GM21786 (cell line): ENCODE data around the gene TBXAS1.
A peak's percentile ranks its signal among the peaks of the same experiment; 100 is the strongest.

ENCODE experiments used
- ATAC-seq: cut with Tn5 transposase; IDR thresholded peaks from one replicate; pipeline ENCODE4 v1.9.1; 2021; ENCODE audit not compliant: unreplicated experiment

The TBXAS1 gene

DNA sequence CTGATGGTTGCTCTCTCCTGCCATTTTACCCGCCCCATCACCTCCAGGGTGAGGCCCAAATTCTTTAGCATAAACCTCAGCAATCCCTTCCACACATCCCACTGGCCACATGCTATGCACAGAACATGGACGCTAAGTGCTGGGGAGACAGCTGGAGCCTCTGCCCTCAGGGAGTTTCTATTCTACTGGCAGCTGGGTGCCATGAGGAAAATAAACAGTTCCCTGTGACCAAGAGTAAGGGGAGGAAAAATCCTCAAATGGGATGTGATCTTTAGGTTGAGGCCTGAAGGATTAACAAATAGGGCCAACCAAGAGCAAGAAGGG, 232.5 kb downstream of the TBXAS1 start:
- no peak for ATAC-seq

DNA sequence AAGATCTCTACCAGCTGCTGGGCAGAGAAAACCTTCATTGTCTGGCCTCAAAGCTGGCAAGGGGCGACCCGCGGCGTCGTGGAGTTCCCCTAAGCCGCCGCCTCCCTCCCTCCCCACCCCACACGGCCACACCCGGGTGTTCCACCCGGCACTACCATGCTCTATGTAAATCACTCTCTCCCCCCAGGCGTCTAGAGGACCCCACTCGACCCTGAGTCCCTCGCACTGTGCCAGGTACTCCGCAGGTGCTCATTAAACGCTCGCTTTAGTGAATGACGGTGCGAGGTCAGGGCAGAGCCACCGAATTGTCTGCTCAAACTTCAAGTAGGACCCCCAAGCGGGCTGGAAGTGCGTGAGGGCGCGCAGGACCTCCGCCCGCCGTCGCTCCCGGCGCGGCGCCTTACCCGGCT, 233.1 kb downstream of the TBXAS1 start:
- ATAC-seq, result peak; percentile 26

DNA sequence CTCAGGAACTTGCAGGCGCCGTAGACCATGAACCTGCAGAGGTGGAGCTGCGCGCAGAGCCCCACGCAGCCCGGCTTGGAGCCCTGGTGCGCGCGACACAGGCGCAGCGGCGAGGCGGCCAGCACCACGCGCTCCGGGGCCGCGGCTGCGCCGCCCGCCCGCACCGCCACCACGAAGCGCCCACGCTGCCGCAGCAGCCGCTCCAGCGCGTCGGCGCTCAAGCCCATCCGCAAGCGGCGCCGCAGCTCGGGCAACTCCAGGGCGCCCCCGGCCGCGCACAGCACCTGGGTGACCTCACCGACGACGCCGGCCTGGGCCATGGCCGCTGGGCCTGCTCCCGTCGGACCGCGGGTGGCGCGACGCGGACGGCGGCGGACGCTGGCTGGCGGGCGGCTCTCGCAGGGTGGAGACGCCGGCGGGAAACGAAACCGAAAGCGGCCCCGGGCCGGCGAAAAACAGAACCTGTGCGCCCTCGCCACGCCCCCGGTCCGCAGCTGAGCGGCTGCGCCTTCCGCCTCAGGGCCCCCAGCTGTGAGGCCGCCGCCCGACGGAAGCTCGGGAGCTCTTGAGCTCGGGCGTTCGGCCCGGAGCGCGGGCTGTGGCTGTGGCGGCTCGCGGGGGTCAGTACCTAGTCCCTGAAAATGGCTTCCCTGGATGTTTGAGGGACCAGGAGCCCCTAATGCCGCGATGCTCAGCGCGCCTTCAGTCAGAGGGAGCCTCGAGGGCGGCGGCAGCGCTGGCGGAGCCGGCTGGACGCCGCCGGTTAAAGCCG, 233.7 kb downstream of the TBXAS1 start, which contains the start of gene PARP12:
TSS of gene PARP12 (minus strand) at position 424 of the 772 bp plus-strand sequence. CDS start at position 320, 104 bp downstream.
- peak; percentile 83 for ATAC-seq

DNA sequence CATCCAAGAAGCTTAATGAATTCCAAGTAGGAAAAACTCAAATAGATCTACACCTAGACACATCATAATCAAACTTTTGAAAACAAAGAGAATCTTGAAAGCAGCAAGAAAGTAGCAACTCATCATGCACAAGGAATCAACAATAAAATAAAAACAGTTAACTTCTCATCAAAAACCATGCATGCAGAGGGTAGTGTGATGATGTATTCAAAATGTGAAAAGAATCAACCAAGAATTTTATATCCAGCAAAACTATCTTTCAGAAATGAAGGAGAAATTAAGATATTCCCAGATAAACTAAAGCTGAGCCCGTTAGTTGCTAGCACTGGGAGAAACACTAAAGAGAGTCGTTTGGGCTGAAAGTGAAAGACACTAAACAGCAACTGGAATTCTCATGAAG, 238.0 kb downstream of the TBXAS1 start:
- no peak for ATAC-seq

DNA sequence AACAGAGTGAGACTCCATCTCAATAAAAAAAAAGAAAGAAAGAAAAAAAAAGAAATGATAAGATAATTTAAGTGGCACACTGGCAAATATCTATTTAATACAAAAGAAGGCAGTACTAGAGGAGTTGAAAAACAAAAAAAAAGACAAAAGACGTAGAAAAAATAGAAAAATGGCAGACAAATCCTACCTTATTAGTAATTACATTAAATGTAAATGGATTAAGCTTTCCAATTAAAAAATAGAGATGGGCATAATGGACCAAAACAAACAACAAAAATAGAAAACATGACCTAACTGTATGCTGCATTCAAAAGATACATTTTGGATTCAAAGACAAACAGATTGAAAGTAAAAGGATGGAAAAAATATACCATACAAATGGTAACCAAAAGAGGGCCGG, 239.0 kb downstream of the TBXAS1 start:
- no peak for ATAC-seq

DNA sequence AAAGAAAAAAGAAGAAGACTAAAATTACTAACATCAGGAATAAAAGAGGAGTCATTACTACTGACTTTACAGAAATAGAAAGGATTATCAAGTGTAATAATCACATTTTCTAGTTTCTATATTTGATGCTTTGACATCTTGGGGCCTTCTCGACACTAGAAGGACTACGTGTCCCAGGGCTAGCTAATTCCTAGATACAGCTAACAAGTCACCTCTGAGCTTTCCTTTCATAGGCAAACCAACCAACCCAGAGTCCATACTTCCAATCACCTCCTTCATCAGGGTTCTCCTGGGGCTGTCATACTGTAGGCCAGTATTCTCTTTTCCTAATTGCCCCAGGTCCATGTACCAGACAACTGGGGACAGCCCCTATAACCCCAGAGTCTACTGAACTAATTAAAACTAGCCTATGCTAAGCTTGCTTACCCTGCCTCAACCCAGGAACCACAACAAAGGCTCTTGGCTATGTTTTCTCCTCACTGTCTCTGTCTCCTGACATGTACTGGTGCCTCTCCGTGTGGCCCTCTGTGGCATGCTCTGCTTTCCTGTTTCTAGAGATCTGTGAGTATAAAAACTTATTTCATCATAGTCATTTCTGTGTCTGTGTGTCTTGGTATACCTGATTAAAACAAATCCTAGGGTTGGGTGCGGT, 240.4 kb downstream of the TBXAS1 start:
- ATAC-seq, result no peak
